HK-2 (cell line): ENCODE measurements around the gene FGF4.

Experiments
- DNase-seq: peaks from one replicate; pipeline ENCODE4 v3.0.0-alpha.2; 2018; ENCODE audit not compliant: unreplicated experiment

FGF4 gene

GRCh38 chr11:69807106-69807815 lies 32.1 kb upstream of the FGF4 start:
- no peak for DNase-seq

GRCh38 chr11:69804769-69805508 lies 29.8 kb upstream of the FGF4 start:
- no peak for DNase-seq

- no peak for DNase-seq
Measured at GRCh38 chr11:69803604-69804218, 28.6 kb upstream of the FGF4 start.

GRCh38 chr11:69803022-69803421 lies 27.9 kb upstream of the FGF4 start:
- no peak for DNase-seq

GRCh38 chr11:69802590-69802989 lies 27.4 kb upstream of the FGF4 start:
- DNase-seq, result no peak

- no peak for DNase-seq
Measured at GRCh38 chr11:69801513-69802335, 26.6 kb upstream of the FGF4 start.

- no peak for DNase-seq
Measured at GRCh38 chr11:69800278-69800677, 25.1 kb upstream of the FGF4 start.

- DNase-seq, result no peak
Measured at GRCh38 chr11:69799582-69799981, 24.4 kb upstream of the FGF4 start.

- no peak for DNase-seq
Measured at GRCh38 chr11:69799097-69799496, 24.0 kb upstream of the FGF4 start.

- DNase-seq, result no peak
Measured at GRCh38 chr11:69797737-69798528, 22.8 kb upstream of the FGF4 start.

GRCh38 chr11:69797156-69797555 lies 22.0 kb upstream of the FGF4 start:
- DNase-seq, result no peak

GRCh38 chr11:69796063-69796462 lies 20.9 kb upstream of the FGF4 start:
- no peak for DNase-seq

GRCh38 chr11:69791276-69792180 lies 16.4 kb upstream of the FGF4 start:
- peak; percentile 8 for DNase-seq

GRCh38 chr11:69788956-69789355 lies 13.8 kb upstream of the FGF4 start:
- DNase-seq, result no peak

GRCh38 chr11:69787906-69788305 lies 12.8 kb upstream of the FGF4 start:
- DNase-seq, result no peak

- DNase-seq, result no peak
Measured at GRCh38 chr11:69787457-69787856, 12.3 kb upstream of the FGF4 start.

- DNase-seq, result no peak
Measured at GRCh38 chr11:69781241-69781640, 6.1 kb upstream of the FGF4 start.

GRCh38 chr11:69778373-69778772 lies 3.2 kb upstream of the FGF4 start:
- no peak for DNase-seq

GRCh38 chr11:69774354-69775162 lies 583 bp downstream of the FGF4 start:
- DNase-seq, result no peak
